Endodermal cell (in vitro differentiated cells): ENCODE results near the gene DAPK1. TPM values are rescaled to one million over a fixed set of nuclear protein-coding genes. Genes with fewer than 3 reads are reported as not detected.
A peak's percentile ranks its signal among the peaks of the same experiment; 100 is the strongest.

ENCODE experiments used
- DNase-seq: peaks from one replicate; pipeline ENCODE4 v3.0.0-alpha.2; 2017
- H3K27ac ChIP-seq: 2 replicates; pipeline ENCODE4 v1.5.1; 2013; ENCODE audit warnings: mild to moderate bottlenecking, low read depth, low read length, moderate library complexity
- H3K27me3 ChIP-seq: 2 replicates; pipeline ENCODE4 v1.6.1; 2013; ENCODE audit warnings: mild to moderate bottlenecking, low read length, moderate library complexity; ENCODE audit not compliant: insufficient read depth, control insufficient read depth, poor library complexity, severe bottlenecking
- H3K36me3 ChIP-seq: 2 replicates; pipeline ENCODE4 v1.7.0; 2013; ENCODE audit warnings: mild to moderate bottlenecking, low read length, moderate library complexity; ENCODE audit not compliant: control insufficient read depth, insufficient read depth
- H3K4me1 ChIP-seq: one replicate; pipeline ENCODE4 v1.7.0; 2013; ENCODE audit warnings: low read length; ENCODE audit not compliant: control insufficient read depth, insufficient read depth
- H3K4me3 ChIP-seq: 2 replicates; pipeline ENCODE4 v1.5.1; 2013; ENCODE audit warnings: mild to moderate bottlenecking, low read length, moderate library complexity
- H3K9ac ChIP-seq: 2 replicates; pipeline ENCODE4 v1.6.1; 2013; ENCODE audit warnings: mild to moderate bottlenecking, low read length, moderate library complexity; ENCODE audit not compliant: poor library complexity, severe bottlenecking; ENCODE audit errors: extremely low read depth
- H3K9me3 ChIP-seq: 2 replicates; pipeline ENCODE4 v1.6.1; 2013; ENCODE audit warnings: mild to moderate bottlenecking, low read length, moderate library complexity; ENCODE audit not compliant: control insufficient read depth
- H3K27ac Mint-ChIP-seq: 2 replicates; pipeline ENCODE4 v1.8.0; 2020; ENCODE audit warnings: mixed read lengths
- H3K27me3 Mint-ChIP-seq: 2 replicates; pipeline ENCODE4 v1.8.0; 2021; ENCODE audit warnings: mild to moderate bottlenecking, mixed read lengths; ENCODE audit not compliant: insufficient read depth
- H3K36me3 Mint-ChIP-seq: 2 replicates; pipeline ENCODE4 v1.8.0; 2020; ENCODE audit warnings: low read depth, mixed read lengths
- H3K4me1 Mint-ChIP-seq: 2 replicates; pipeline ENCODE4 v1.8.0; 2020; ENCODE audit warnings: mixed read lengths
- H3K4me3 Mint-ChIP-seq: 2 replicates; pipeline ENCODE4 v1.8.0; 2020; ENCODE audit warnings: mild to moderate bottlenecking, moderate library complexity, mixed read lengths
- H3K9me3 Mint-ChIP-seq: 2 replicates; pipeline ENCODE4 v1.8.0; 2020; ENCODE audit warnings: mild to moderate bottlenecking, mixed read lengths
- CTCF ChIP-seq: fragments of 200-600 bp; sonication (generic); conservative IDR thresholded peaks from 2 replicates; pipeline ENCODE4 v1.5.0; 2021; ENCODE audit warnings: antibody characterized with exemption, mild to moderate bottlenecking
- WGBS, 2 experiments: methylation state at CpG; one replicate each; pipeline versions ENCODE4 v1.1.5 to v1.1.7; 2013; ENCODE audit warnings: missing lambda C conversion rate in 2 of 2, mixed read lengths in 1 of 2; ENCODE audit not compliant: insufficient coverage in 1 of 2, insufficient read length in 1 of 2; 5-methylcytosine and 5-hydroxymethylcytosine counted together
- total RNA-seq, 2 donors: library from RNA; stranded (reverse); fragmentation: NEBNext Ultra II Directional in 1 of 2; extraction: Animal tissue kit (Norgen Biotek cat#: 25700) in 1 of 2; gene quantifications; 2 replicates in 1 of 2; 3 replicates in 1 of 2; pipeline ENCODE4 v1.2.1, GENCODE V29; 2021

Gene DAPK1
- total RNA-seq, 2 donors from 2014 or later, result 117 to 139 TPM

GRCh38 chr9:87594194-87594593 lies 96.5 kb downstream of the DAPK1 start:
- no peak for DNase-seq
- Mint-ChIP-seq H3K4me1 (peaks cover 57% of the 10 kb centered on the region), H3K4me3 (no peak overlapping the region), H3K36me3 (peaks cover 3% of the 10 kb centered on the region), H3K27me3 (no peaks in the 10 kb centered on the region), H3K9me3 (no peaks in the 10 kb centered on the region), H3K27ac (no peak overlapping the region)
- 90 to 98% methylated on average over 4 of the region's 4 CpGs for WGBS, 2 experiments
- Histone ChIP-seq H3K27ac (no peak overlapping the region), H3K36me3 (no peaks in the 10 kb centered on the region), H3K4me1 (peaks cover 30% of the 10 kb centered on the region), H3K9me3 (no peaks in the 10 kb centered on the region), H3K9ac (no peak overlapping the region), H3K4me3 (no peak overlapping the region), H3K27me3 (no peaks in the 10 kb centered on the region)
- TF ChIP-seq CTCF, result no peak

GRCh38 chr9:87594662-87595061 lies 97.0 kb downstream of the DAPK1 start:
- TF ChIP-seq CTCF, result peak; percentile 54
- DNase-seq, result no peak
- Histone ChIP-seq H3K4me3 (no peak overlapping the region), H3K36me3 (no peaks in the 10 kb centered on the region), H3K27ac (no peak overlapping the region), H3K4me1 (peaks cover 30% of the 10 kb centered on the region), H3K9me3 (no peaks in the 10 kb centered on the region), H3K9ac (no peak overlapping the region), H3K27me3 (no peaks in the 10 kb centered on the region)
- H3K4me3 Mint-ChIP-seq, result no peak overlapping the region
- no peaks in the 10 kb centered on the region for H3K9me3 Mint-ChIP-seq
- peaks cover 59% of the 10 kb centered on the region for H3K4me1 Mint-ChIP-seq
- H3K36me3 Mint-ChIP-seq, result peaks cover 3% of the 10 kb centered on the region
- peak overlapping the region; percentile 48 for H3K27ac Mint-ChIP-seq
- H3K27me3 Mint-ChIP-seq, result no peaks in the 10 kb centered on the region

DNA sequence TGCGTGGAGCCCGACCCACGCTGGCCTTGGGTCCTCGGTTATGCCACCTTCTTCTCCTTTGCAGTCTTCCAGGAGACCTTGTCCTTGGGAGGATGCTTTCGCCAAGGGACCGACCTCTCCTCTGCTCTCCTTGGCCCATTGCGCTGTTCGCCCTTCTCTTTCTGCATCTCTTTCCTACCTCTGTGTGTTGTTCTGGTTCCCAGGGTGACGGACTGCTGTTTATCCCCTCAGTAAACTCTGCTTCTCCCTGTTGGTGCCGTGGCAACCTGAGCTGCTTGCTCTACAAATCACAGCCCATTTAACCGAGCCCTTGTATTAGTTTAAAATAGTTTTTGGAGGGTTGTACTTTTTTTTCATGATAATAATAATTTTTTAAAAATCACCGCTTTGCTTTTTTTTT lies 97.9 kb downstream of the DAPK1 start:
- peaks cover 66% of the 10 kb centered on the region for H3K4me1 Mint-ChIP-seq
- Histone ChIP-seq H3K36me3 (no peaks in the 10 kb centered on the region), H3K9me3 (no peaks in the 10 kb centered on the region), H3K4me1 (peaks cover 34% of the 10 kb centered on the region), H3K27me3 (no peaks in the 10 kb centered on the region), H3K9ac (peak overlapping the region; percentile 50), H3K4me3 (no peak overlapping the region), H3K27ac (no peak overlapping the region)
- 93 to 99% methylated on average over 7 to 11 of the region's 12 CpGs for WGBS, 2 experiments
- no peak overlapping the region for H3K4me3 Mint-ChIP-seq
- peaks cover 3% of the 10 kb centered on the region for H3K36me3 Mint-ChIP-seq
- H3K27ac Mint-ChIP-seq, result peak overlapping the region; percentile 71
- TF ChIP-seq CTCF, result no peak
- H3K27me3 Mint-ChIP-seq, result no peaks in the 10 kb centered on the region
- H3K9me3 Mint-ChIP-seq, result no peaks in the 10 kb centered on the region
- peak; percentile 65 for DNase-seq
